Gastroesophageal sphincter (tissue), 4 donors: ENCODE results near the gene RAB33B. TPM values are rescaled to one million over a fixed set of nuclear protein-coding genes. Genes with fewer than 3 reads are reported as not detected.

ENCODE experiments used
- ATAC-seq: fragments of 150-250 bp; one replicate; pipeline ENCODE4 v1.9.1; 2016; ENCODE audit warnings: mild to moderate bottlenecking, moderate library complexity
- H3K27ac ChIP-seq, 4 donors: fragments of 200-600 bp; sonication (generic) in 3 of 4; 1 replicate in 3 of 4; 2 replicates in 1 of 4; pipeline ENCODE4 v1.5.1; 2016 to 2019
- H3K27me3 ChIP-seq: fragments of 200-600 bp; sonication (generic); one replicate; pipeline ENCODE4 v1.5.1; 2019
- H3K36me3 ChIP-seq, 2 donors: fragments of 200-600 bp; sonication (generic); one replicate each; pipeline ENCODE4 v1.5.1; 2019; ENCODE audit warnings: control low read depth in 1 of 2
- H3K4me1 ChIP-seq, 3 donors: fragments of 200-600 bp; sonication (generic); 1 replicate in 2 of 3; 2 replicates in 1 of 3; pipeline ENCODE4 v1.5.1; 2016 to 2019; ENCODE audit warnings: control low read depth in 2 of 3
- H3K4me3 ChIP-seq, 2 donors: fragments of 200-600 bp; sonication (generic); one replicate each; pipeline ENCODE4 v1.5.1; 2019; ENCODE audit warnings: mild to moderate bottlenecking in 1 of 2, moderate library complexity in 1 of 2
- H3K9me3 ChIP-seq, 3 donors: fragments of 200-600 bp; sonication (generic); one replicate each; pipeline ENCODE4 v1.5.1; 2017 to 2019; ENCODE audit warnings: control low read depth in 2 of 3
- EP300 ChIP-seq: sonication (generic); formaldehyde crosslinking; IDR thresholded peaks from one replicate; pipeline ENCODE4 v1.6.1; 2017; ENCODE audit warnings: antibody characterized with exemption, mild to moderate bottlenecking
- POLR2A ChIP-seq, 2 donors: fragments of 450-650 bp; IDR thresholded peaks; one replicate each; pipeline ENCODE4 v1.6.1; 2017; ENCODE audit warnings: antibody characterized with exemption in 2 of 2, mild to moderate bottlenecking in 2 of 2, moderate library complexity in 1 of 2
- POLR2AphosphoS5 ChIP-seq: sonication (generic); formaldehyde crosslinking; IDR thresholded peaks from one replicate; pipeline ENCODE4 v1.6.1; 2017; ENCODE audit warnings: antibody characterized with exemption
- WGBS, 2 donors: methylation state at CpG; one replicate each; pipeline ENCODE4 v1.1.5; 2018; ENCODE audit warnings: low coverage in 1 of 2; 5-methylcytosine and 5-hydroxymethylcytosine counted together
- total RNA-seq, 4 donors: library from RNA; depleted of rRNA; stranded (reverse); fragments of >200 nt; gene quantifications; one replicate each; pipeline ENCODE4 v1.1.0, GENCODE V29; 2016
- TF ChIP-seq, protein P1 (sequence below), 4 experiments: fragments of 200-600 bp in 2 of 4; fragments of 450-650 bp in 2 of 4; sonication (generic) in 1 of 4; IDR thresholded peaks; one replicate each; pipeline ENCODE4 v1.5.1; 2017 to 2019; ENCODE audit warnings: antibody characterized with exemption in 4 of 4, mild to moderate bottlenecking in 2 of 4, moderate library complexity in 2 of 4

RAB33B gene
- total RNA-seq, 4 donors from 2014 or later, result 13.5 to 16.9 (median 14.2) TPM

- Histone ChIP-seq H3K36me3 (no peaks in the 10 kb centered on the region), H3K9me3 (no peaks in the 10 kb centered on the region), H3K4me1 (peaks cover 0 to 28% (median 6%) of the 10 kb centered on the region in 3 donors), H3K27ac (no peak overlapping the region), H3K27me3 (no peaks in the 10 kb centered on the region), H3K4me3 (no peak overlapping the region)
- no peak for ATAC-seq
- WGBS, 2 donors, result 91 to 100% methylated on average over 2 of the region's 2 CpGs
- TF ChIP-seq, protein P1, sequence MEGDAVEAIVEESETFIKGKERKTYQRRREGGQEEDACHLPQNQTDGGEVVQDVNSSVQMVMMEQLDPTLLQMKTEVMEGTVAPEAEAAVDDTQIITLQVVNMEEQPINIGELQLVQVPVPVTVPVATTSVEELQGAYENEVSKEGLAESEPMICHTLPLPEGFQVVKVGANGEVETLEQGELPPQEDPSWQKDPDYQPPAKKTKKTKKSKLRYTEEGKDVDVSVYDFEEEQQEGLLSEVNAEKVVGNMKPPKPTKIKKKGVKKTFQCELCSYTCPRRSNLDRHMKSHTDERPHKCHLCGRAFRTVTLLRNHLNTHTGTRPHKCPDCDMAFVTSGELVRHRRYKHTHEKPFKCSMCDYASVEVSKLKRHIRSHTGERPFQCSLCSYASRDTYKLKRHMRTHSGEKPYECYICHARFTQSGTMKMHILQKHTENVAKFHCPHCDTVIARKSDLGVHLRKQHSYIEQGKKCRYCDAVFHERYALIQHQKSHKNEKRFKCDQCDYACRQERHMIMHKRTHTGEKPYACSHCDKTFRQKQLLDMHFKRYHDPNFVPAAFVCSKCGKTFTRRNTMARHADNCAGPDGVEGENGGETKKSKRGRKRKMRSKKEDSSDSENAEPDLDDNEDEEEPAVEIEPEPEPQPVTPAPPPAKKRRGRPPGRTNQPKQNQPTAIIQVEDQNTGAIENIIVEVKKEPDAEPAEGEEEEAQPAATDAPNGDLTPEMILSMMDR (IDR thresholded peaks at IDR 0.05), result no peak
- TF ChIP-seq POLR2A (IDR thresholded peaks at IDR 0.05), result no peak
- TF ChIP-seq EP300, result no peak
- no peak for TF ChIP-seq POLR2AphosphoS5
Observed at GRCh38 chr4:139450586-139450985, 3.3 kb upstream of the RAB33B start.

DNA sequence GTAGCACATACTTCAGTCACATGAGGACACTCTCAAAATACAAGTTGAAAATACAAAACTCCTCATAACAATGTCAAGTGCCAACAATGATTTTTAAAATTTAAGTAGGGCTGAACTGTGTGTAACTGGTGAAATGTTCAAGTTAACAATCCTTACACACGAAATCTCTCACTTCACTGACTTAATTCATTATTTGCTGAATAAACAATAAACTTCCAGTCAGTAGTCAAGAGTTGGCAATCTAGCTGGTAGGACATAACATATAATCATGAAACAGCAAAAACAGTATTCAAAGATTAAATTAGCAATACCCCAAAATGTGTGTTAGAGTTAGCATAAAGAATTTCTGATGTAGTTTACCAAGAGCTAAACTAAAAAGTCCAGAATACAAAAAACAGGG, 1.9 kb upstream of the RAB33B start:
- Histone ChIP-seq H3K4me1 (peaks cover 0 to 42% (median 13%) of the 10 kb centered on the region in 3 donors), H3K4me3 (no peak overlapping the region), H3K27me3 (no peaks in the 10 kb centered on the region), H3K27ac (no peak overlapping the region), H3K9me3 (no peaks in the 10 kb centered on the region), H3K36me3 (no peaks in the 10 kb centered on the region)
- TF ChIP-seq POLR2A (IDR thresholded peaks at IDR 0.05) (no peak), POLR2AphosphoS5 (no peak), EP300 (no peak)
- TF ChIP-seq, protein P1 (IDR thresholded peaks at IDR 0.05), result no peak
- 71 to 86% methylated on average over 1 of the region's 1 CpG for WGBS, 2 donors
- ATAC-seq, result no peak

GRCh38 chr4:139453041-139453370, 915 bp upstream of the RAB33B start:
- 0% methylated on average over 3 to 4 of the region's 15 CpGs for WGBS, 2 donors
- Histone ChIP-seq H3K4me3 (peak overlapping the region; percentile 67 to 81), H3K36me3 (no peaks in the 10 kb centered on the region), H3K9me3 (no peaks in the 10 kb centered on the region), H3K27ac (peak overlapping the region; percentile 85 to 99 (median 91)), H3K27me3 (no peaks in the 10 kb centered on the region), H3K4me1 (peaks cover 0 to 52% (median 21%) of the 10 kb centered on the region in 3 donors)
- peak; percentile 2 for ATAC-seq
- no peak for TF ChIP-seq EP300
- TF ChIP-seq, protein P1 (IDR thresholded peaks at IDR 0.05), result peak in 3 of 4 experiments; percentile 20 to 56 (median 47)

DNA sequence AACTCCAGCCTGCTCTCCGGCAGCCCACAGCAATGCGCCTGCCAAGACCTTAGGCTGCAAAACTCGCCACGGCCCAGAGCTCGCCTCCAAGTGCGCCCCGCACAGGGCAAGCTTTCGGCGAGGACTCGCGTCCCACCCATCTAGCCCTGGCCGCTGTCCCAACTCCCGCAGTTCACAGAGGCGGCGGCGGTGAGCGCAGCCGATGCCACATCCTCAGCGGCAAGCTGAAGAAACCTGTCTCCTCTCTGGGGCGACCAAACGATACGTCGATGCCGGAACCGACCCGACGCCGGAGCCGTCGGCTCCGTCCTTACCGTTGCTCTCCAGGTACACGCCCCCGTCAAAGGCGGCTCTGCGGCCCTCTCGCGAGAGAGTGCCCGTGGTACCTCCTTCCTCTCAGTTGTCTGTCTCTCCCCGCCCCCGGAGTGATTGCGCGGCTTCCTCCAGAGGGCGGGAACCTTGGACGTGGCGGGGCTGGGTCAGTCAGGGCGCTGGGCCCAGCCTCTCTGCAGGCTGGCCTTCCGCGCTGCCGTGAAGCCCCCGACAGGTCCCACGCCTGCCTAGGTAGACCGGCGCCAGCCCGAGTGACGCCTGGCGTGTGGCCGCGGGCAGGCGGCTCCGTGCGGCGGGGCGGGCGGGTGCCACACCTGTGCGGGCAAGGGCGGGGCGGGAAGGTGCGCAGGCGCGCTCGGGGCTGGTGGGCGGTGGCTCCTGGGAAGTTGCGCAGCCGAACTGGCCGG, 380 bp upstream of the RAB33B start:
- peak; percentile 36 to 80 for TF ChIP-seq POLR2A (IDR thresholded peaks at IDR 0.05)
- peak; percentile 64 for TF ChIP-seq POLR2AphosphoS5
- TF ChIP-seq, protein P1 (IDR thresholded peaks at IDR 0.05), result peak in 2 of 4 experiments; percentile 32 to 45
- TF ChIP-seq EP300, result no peak
- ATAC-seq, result peak; percentile 97
- 0% methylated on average over 3 to 4 of the region's 76 CpGs for WGBS, 2 donors

GRCh38 chr4:139455126-139455538, 1.2 kb downstream of the RAB33B start:
- Histone ChIP-seq H3K9me3 (no peaks in the 10 kb centered on the region), H3K27me3 (no peaks in the 10 kb centered on the region), H3K36me3 (no peaks in the 10 kb centered on the region), H3K27ac (peak overlapping the region in 3 of 4 donors; percentile 90 to 99 (median 92)), H3K4me3 (peak overlapping the region; percentile 67 to 81), H3K4me1 (peaks cover 0 to 72% (median 21%) of the 10 kb centered on the region in 3 donors)
- TF ChIP-seq POLR2AphosphoS5, result no peak
- no peak for ATAC-seq
- 47 to 50% methylated on average over 2 to 6 of the region's 6 CpGs for WGBS, 2 donors

More for the DNA sequence above, 380 bp upstream of the RAB33B start:
- no peaks in the 10 kb centered on the region for H3K36me3 ChIP-seq
- peak overlapping the region; percentile 67 to 81 for H3K4me3 ChIP-seq
- H3K27ac ChIP-seq, result peak overlapping the region; percentile 85 to 99 (median 91)
- no peaks in the 10 kb centered on the region for H3K27me3 ChIP-seq
- no peaks in the 10 kb centered on the region for H3K9me3 ChIP-seq
- H3K4me1 ChIP-seq, result peaks cover 0 to 57% (median 21%) of the 10 kb centered on the region in 3 donors
